ENCODE data around the gene BOD1. TPM values are rescaled to one million over a fixed set of nuclear protein-coding genes. Genes with fewer than 3 reads are reported as not detected.

BOD1 gene
- total RNA-seq, 2 experiments from 2014 or later: 29.2 to 31.7 TPM

GRCh38 chr5:173625261-173625660 is 8.8 kb upstream of the BOD1 start:
- Mint-ChIP-seq H3K4me1 (no peaks in the 10 kb centered on the region), H3K27me3 (peaks cover 2% of the 10 kb centered on the region), H3K27ac (no peak overlapping the region), H3K9me3 (ENCODE audit: low read depth) (no peaks in the 10 kb centered on the region), H3K4me3 (no peak overlapping the region), H3K36me3 (ENCODE audit: low read depth) (no peaks in the 10 kb centered on the region)
- ChIA-PET POLR2A (no interaction called here), CTCF (interaction anchor here (1.0 kb wide), 1 partner anchor 348 kb away, joined by 4 read pairs; no protein-coding TSS in a partner anchor)
- intact Hi-C loops (cut with DNase I, micrococcal nuclease): no loop called here
- DNase-seq (no peak), ATAC-seq (no peak)

DNA sequence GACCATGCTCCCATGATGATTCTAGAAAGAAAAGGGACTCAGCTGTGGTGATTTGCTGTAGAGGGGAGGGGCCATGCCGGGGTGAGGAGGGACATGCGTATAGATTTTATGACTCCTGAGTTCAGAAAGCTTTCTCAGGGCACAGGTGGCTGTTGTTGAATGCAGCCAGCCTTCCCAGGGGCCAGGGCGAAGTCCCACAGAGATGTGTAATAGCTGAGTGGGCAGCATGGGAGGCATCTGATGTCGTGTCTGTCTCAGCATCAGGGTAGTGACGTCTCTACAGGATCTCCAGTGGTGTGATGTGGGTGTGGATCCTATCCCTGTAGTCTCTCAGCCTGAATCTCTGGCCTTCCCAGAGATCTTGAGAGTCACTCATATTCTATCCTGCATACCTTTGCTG is 7.8 kb upstream of the BOD1 start:
- CTCF ChIA-PET: interaction anchor here (1.0 kb wide), 1 partner anchor 349 kb away, joined by 4 read pairs; no protein-coding TSS in a partner anchor

DNA sequence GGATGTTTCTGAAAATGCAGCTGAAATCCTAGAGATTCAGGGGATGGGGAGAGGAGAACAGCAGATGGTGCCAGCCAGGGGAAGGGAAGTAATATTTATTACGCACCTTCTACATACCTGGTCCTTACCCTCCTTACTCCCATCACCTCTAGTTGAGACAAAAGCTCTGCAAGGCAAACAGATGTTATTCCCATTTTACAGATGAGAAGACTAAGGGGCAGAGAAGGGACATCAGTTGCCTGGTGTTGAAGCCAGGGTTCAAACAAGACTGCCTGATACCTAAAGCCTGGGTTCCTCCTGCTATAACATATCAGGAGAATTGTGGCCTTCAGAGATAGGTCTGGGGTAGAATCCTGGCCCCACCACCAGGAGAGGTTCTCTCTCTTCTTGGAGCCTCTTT is 7.3 kb upstream of the BOD1 start:
- Mint-ChIP-seq H3K4me1 (peaks cover 4% of the 10 kb centered on the region), H3K27me3 (no peaks in the 10 kb centered on the region), H3K9me3 (ENCODE audit: low read depth) (no peaks in the 10 kb centered on the region), H3K27ac (no peak overlapping the region), H3K36me3 (ENCODE audit: low read depth) (no peaks in the 10 kb centered on the region), H3K4me3 (no peak overlapping the region)
- ATAC-seq: no peak
- intact Hi-C loops (cut with DNase I, micrococcal nuclease): no loop called here
- DNase-seq: no peak
- POLR2A ChIA-PET: no interaction called here
- CTCF ChIA-PET: interaction anchor here (0.5 kb wide), 1 partner anchor 114 kb away, joined by 4 read pairs; no protein-coding TSS in a partner anchor

More for the DNA sequence above, 7.8 kb upstream of the BOD1 start:
- DNase-seq: no peak
- Mint-ChIP-seq H3K4me1 (no peaks in the 10 kb centered on the region), H3K27ac (no peak overlapping the region), H3K9me3 (ENCODE audit: low read depth) (no peaks in the 10 kb centered on the region), H3K36me3 (ENCODE audit: low read depth) (no peaks in the 10 kb centered on the region), H3K4me3 (no peak overlapping the region), H3K27me3 (peaks cover 2% of the 10 kb centered on the region)
- POLR2A ChIA-PET: no interaction called here
- no peak for ATAC-seq
- intact Hi-C loops (cut with DNase I, micrococcal nuclease): no loop called here

- Mint-ChIP-seq H3K4me1 (peaks cover 6% of the 10 kb centered on the region), H3K36me3 (ENCODE audit: low read depth) (no peaks in the 10 kb centered on the region), H3K27me3 (no peaks in the 10 kb centered on the region), H3K9me3 (ENCODE audit: low read depth) (no peaks in the 10 kb centered on the region), H3K27ac (no peak overlapping the region), H3K4me3 (no peak overlapping the region)
- DNase-seq (no peak), ATAC-seq (no peak)
- intact Hi-C loops (cut with DNase I, micrococcal nuclease): no loop called here
- POLR2A ChIA-PET: no interaction called here
- CTCF ChIA-PET: interaction anchor here (0.5 to 0.9 kb wide), 2 partner anchors 10 to 114 kb away, joined by 3 to 4 read pairs; no protein-coding TSS in a partner anchor
Observed at GRCh38 chr5:173623296-173623771, 6.9 kb upstream of the BOD1 start.

- no peaks in the 10 kb centered on the region for H3K36me3 Mint-ChIP-seq (ENCODE audit: low read depth)
- H3K9me3 Mint-ChIP-seq (ENCODE audit: low read depth): no peaks in the 10 kb centered on the region
- no peak overlapping the region for H3K27ac Mint-ChIP-seq
- H3K4me3 Mint-ChIP-seq: no peak overlapping the region
- POLR2A ChIA-PET: no interaction called here
- intact Hi-C loops (cut with DNase I, micrococcal nuclease): no loop called here
- H3K27me3 Mint-ChIP-seq: no peaks in the 10 kb centered on the region
- DNase-seq (no peak), ATAC-seq (no peak)
- CTCF ChIA-PET: interaction anchor here (0.9 kb wide), 2 partner anchors 11 to 265 kb away, joined by 3 read pairs; partner anchors contain the start of gene CPEB4
- peaks cover 6% of the 10 kb centered on the region for H3K4me1 Mint-ChIP-seq
Observed at GRCh38 chr5:173622183-173623047, 6.0 kb upstream of the BOD1 start.

GRCh38 chr5:173620784-173621183 is 4.3 kb upstream of the BOD1 start:
- H3K4me3 Mint-ChIP-seq: no peak overlapping the region
- intact Hi-C loops (cut with DNase I, micrococcal nuclease): no loop called here
- H3K27me3 Mint-ChIP-seq: no peaks in the 10 kb centered on the region
- H3K4me1 Mint-ChIP-seq: peaks cover 13% of the 10 kb centered on the region
- no peak for DNase-seq
- no peak for ATAC-seq
- no peaks in the 10 kb centered on the region for H3K9me3 Mint-ChIP-seq (ENCODE audit: low read depth)
- ChIA-PET CTCF (interaction anchor here (0.6 to 1.4 kb wide), 2 partner anchors 9 to 11 kb away, joined by 3 read pairs; no protein-coding TSS in a partner anchor), POLR2A (no interaction called here)
- no peak overlapping the region for H3K27ac Mint-ChIP-seq
- H3K36me3 Mint-ChIP-seq (ENCODE audit: low read depth): peaks cover under 1% of the 10 kb centered on the region

DNA sequence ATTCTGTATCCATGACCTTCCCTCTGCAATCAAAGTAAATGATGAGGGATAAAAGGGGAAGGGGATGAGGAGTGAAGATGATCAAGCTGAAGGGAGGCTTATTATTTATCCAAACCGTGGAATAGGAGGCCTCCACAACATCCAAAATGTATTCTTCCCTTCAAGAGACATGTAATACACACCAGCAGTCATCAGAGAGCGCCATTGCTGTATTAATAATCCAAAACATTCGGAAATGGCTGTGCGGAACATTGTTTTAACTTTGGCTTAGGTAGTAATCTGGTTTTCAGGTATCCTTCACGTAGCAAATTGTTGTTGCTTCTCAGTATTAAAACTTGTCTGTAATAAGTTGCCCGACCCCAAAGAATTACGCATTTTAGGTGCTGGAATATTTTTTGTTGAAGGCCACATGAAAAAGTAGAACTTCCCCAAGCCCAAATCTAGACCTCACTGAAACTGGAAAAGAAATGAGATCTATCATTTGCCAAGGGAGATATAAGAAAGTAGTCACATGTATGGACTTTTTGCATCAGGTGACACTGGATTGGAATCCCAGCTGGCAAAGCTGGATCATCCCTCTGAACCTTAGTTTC is 2.6 kb upstream of the BOD1 start:
- Mint-ChIP-seq H3K9me3 (ENCODE audit: low read depth) (no peaks in the 10 kb centered on the region), H3K27me3 (no peaks in the 10 kb centered on the region), H3K36me3 (ENCODE audit: low read depth) (peaks cover 15% of the 10 kb centered on the region), H3K27ac (peak overlapping the region; percentile 70), H3K4me1 (peaks cover 30% of the 10 kb centered on the region), H3K4me3 (no peak overlapping the region)
- ChIA-PET CTCF (interaction anchor here (0.6 to 5.9 kb wide), 7 partner anchors 11 to 354 kb away, joined by 3 to 77 read pairs (median 5); no protein-coding TSS in a partner anchor), POLR2A (no interaction called here)
- intact Hi-C loops (cut with DNase I, micrococcal nuclease): loop anchor here (1.0 to 5.0 kb wide), 6 partner anchors 163 to 1337 kb away; partner anchors contain the start of gene UBTD2 (in 1 of the 2)
- ATAC-seq: no peak
- DNase-seq: peak; percentile 55

GRCh38 chr5:173615884-173616576 is 420 bp downstream of the BOD1 start:
- intact Hi-C loops (cut with DNase I, micrococcal nuclease): loop anchor here (1.0 to 5.0 kb wide), 11 partner anchors 166 to 1863 kb away; partner anchors contain the start of genes CPEB4 (in 2 of the 2), BNIP1 (in 1 of the 2), CREBRF (in 1 of the 2) and RPL26L1 (in 1 of the 2)
- H3K4me1 Mint-ChIP-seq: peaks cover 56% of the 10 kb centered on the region
- ChIA-PET POLR2A (interaction anchor here (0.6 to 1.8 kb wide), 7 partner anchors 9 to 433 kb away, joined by 3 to 8 read pairs (median 4); partner anchors contain the start of gene CPEB4), CTCF (interaction anchor here (0.6 to 5.9 kb wide), 21 partner anchors 11 to 784 kb away, joined by 3 to 77 read pairs (median 5); partner anchors contain the start of gene CPEB4)
- H3K4me3 Mint-ChIP-seq: peak overlapping the region; percentile 95
- H3K36me3 Mint-ChIP-seq (ENCODE audit: low read depth): peaks cover 33% of the 10 kb centered on the region
- ATAC-seq (peak; percentile 63), DNase-seq (peak; percentile 84)
- H3K27ac Mint-ChIP-seq: peak overlapping the region; percentile 83
- H3K9me3 Mint-ChIP-seq (ENCODE audit: low read depth): no peaks in the 10 kb centered on the region
- H3K27me3 Mint-ChIP-seq: no peaks in the 10 kb centered on the region

DNA sequence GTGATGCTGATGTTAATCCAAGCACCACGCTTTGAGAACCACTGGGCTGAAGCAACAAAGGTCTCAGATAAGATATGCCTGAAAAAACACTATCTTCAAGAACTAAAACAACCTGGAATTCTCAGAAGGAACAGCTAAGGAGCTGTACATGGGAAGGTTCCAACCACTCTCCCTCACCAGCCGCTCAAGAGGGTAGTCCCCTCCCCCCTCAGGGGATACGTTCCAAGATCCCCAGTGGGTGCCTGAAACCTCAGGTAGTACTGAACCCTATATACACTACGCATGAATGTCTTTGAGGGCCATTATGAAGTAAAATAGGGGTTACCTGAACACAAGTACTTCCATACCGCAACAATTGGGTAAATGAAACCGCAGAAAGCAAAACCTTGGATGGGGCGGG is 1.9 kb downstream of the BOD1 start:
- H3K4me1 Mint-ChIP-seq: peaks cover 60% of the 10 kb centered on the region

GRCh38 chr5:173613433-173614159 is 2.9 kb downstream of the BOD1 start:
- Mint-ChIP-seq H3K27ac (no peak overlapping the region), H3K36me3 (ENCODE audit: low read depth) (peaks cover 50% of the 10 kb centered on the region), H3K4me1 (peaks cover 55% of the 10 kb centered on the region), H3K4me3 (no peak overlapping the region), H3K27me3 (no peaks in the 10 kb centered on the region), H3K9me3 (ENCODE audit: low read depth) (no peaks in the 10 kb centered on the region)
- ChIA-PET CTCF (no interaction called here), POLR2A (no interaction called here)
- DNase-seq: no peak
- intact Hi-C loops (cut with DNase I, micrococcal nuclease): no loop called here
- ATAC-seq: no peak

More for the DNA sequence above, 1.9 kb downstream of the BOD1 start:
- intact Hi-C loops (cut with DNase I, micrococcal nuclease): no loop called here
- H3K27ac Mint-ChIP-seq: peak overlapping the region; percentile 83
- H3K27me3 Mint-ChIP-seq: no peaks in the 10 kb centered on the region
- H3K36me3 Mint-ChIP-seq (ENCODE audit: low read depth): peaks cover 41% of the 10 kb centered on the region
- peak overlapping the region; percentile 95 for H3K4me3 Mint-ChIP-seq
- ATAC-seq: no peak
- ChIA-PET POLR2A (no interaction called here), CTCF (interaction anchor here (0.7 to 5.9 kb wide), 6 partner anchors 11 to 358 kb away, joined by 3 to 77 read pairs (median 3); no protein-coding TSS in a partner anchor)
- no peaks in the 10 kb centered on the region for H3K9me3 Mint-ChIP-seq (ENCODE audit: low read depth)
- DNase-seq: no peak

Data from activated CD4-positive, alpha-beta T cell treated with anti-CD3 and anti-CD28 coated beads for 36 hours (primary cell).